GM04504 (cell line): Measurements from ENCODE around the gene B3GAT1.

Experiments used
- DNase-seq: peaks from one replicate; pipeline ENCODE4 v3.0.0-alpha.2; 2012; ENCODE audit warnings: low read depth

Gene B3GAT1

DNA sequence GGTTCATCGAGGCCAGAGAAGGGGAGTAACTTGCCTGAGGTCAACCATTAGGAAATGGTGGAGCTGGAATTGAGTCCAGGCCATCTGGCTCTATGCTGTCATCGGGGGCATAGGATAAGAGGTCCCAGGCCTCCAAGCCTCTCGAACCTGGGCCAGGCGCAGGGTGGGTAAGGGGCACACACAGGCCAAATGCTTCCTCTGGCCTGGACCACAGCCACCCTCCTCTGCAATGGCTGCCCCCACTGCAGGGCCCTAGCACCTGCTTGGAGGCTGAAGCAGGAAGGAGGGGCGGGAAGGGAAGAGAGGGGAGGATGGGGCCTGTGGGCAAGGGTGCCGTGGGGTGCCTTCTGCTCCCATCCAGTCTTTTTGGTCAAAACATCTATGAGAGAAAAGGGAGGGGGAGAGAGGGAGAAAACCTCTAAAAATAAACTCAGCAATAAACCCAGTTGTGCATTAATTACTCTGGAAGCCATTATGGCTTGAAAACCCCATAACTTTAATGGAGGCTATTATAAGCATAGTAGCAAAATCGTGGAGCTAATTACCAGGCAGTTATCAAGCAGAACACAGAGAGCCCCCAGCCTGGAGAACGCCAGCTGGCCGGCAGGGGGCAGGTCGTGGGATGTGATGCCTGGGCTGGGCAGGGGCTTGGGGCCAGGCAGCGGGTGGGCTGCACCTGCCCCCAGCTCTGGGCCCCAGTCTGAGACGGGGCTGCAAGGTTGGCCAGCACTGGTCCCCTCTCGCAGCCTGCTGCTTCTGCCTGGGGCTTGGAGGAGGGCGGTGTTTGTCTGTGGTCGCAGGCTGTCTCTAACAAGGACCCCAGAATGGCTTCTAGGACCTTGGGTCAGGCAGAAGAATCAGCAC is 21.1 kb downstream of the B3GAT1 start:
- no peak for DNase-seq

- DNase-seq: no peak
Measured at GRCh38 chr11:134389464-134390180, 22.4 kb downstream of the B3GAT1 start.

DNA sequence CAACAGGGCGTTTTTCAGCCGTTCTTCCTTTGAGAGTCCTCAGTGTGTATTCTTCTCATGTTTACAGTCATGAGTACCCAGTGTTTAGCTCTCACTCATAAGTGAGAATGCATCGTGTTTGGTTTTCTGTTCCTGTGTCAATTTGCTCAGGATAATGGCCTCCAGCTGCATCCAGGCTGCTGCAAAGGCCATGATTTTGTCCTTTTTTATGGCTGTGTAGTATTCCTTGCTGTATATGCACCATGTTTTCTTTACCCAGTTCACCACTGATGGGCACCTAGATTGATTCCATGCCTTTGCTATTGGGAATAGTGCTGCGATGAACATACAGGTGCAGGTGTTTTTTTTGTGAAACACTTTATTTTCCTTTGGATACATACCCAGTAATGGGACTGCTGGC is 23.5 kb downstream of the B3GAT1 start:
- no peak for DNase-seq

GRCh38 chr11:134387501-134387900 is 24.5 kb downstream of the B3GAT1 start:
- DNase-seq: no peak

DNA sequence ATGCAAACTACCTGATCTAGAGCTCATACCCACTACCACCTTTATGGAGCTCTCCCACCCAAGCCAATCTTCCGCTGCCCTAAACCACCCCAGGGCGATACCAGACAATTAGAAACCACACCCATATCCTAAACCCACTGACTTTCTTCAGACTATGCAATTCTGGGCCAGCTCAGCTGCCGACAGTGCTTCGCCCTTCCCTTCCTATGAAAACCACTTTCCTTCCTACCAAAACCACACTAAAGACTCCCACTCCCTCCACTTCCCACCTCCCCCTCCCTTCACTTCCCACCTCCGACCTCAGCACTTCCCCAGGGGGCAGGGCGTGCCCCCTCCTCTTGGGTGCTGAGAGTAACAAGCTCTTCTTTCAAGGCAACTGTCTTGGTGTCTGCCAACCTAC is 25.1 kb downstream of the B3GAT1 start:
- no peak for DNase-seq

- DNase-seq: no peak
Measured at GRCh38 chr11:134385774-134386565, 26.1 kb downstream of the B3GAT1 start.

DNA sequence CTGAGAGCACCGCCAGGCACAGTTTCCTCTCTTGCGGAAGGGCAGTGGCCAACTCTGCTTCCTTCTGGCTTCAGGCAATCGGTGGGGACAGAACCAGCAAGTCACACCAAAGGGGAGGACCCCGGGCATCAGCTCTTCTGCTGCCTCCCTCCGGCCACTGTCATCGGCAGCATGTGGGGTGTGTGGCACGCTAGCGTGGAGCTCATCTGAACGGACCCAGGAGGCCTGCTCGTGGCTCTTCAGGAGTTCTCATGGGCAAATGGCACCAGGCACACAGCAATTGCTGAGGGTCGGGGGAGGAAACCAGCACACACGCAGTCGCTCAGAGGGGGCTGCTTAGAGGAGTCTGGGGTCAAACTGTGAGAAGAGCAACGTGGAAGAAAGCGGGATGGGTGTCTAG is 26.9 kb downstream of the B3GAT1 start:
- DNase-seq: no peak

DNA sequence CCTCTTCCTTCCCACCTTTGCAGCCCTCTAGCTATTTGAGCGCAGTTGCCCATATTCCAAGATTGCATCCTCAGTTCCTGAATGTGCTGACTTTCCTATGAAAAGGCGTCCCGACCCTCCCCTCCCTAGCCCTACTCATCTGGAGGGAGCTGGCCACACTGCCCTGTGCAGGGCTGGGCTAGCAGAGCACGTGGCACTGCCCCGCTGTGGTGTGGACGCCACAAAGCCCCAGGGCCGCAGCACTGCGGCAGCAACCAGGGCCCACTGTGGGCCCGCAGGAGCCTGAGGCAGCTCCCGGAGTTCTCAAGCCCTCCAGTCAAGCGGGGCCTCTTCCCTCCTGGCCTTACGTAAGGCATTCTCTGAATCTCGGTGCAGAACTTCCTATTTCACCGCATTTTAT is 27.6 kb downstream of the B3GAT1 start:
- DNase-seq: no peak

GRCh38 chr11:134383576-134384221 is 28.3 kb downstream of the B3GAT1 start:
- DNase-seq: no peak

DNA sequence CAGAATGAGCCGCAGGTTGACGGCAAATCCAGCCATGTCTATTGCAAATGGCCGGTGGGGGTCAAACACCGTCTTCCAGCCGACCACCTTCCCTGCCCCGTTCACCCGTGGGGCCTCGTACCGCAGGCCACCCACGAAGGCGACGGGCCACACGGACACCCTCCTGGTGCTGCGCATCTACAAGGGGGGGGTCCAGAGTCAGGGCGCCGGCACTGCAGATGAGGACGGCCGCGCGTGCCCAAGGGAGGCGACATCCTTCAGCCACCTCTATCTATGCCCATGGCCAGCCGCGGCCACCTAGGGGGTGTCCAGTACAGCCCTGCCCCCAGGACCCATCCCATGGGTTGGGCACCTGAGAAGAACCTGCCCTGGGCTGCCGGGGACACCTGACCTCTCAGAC is 29.2 kb downstream of the B3GAT1 start:
- DNase-seq: no peak

GRCh38 chr11:134382257-134382656 is 29.8 kb downstream of the B3GAT1 start:
- no peak for DNase-seq

DNA sequence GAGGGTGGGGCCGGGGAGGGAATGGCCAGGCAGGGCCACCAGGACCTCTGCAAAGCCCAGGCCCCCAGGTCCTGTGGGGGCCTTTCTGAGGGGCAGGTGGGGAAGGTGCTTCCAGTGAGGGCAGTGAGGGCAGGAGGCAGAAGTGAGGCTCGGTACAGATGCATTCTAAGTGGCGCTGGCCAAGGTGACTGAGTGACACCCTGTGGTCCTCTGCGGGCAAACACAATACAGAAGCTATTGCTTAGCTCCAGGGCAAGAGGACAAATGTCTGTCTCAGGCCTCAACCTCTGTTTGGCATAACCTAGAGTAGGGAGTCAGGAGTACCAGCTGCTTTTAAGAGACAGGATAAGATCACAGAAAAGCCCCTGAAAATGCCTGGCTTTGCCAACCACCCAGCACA is 31.3 kb downstream of the B3GAT1 start:
- DNase-seq: no peak

GRCh38 chr11:134380229-134380628 is 31.8 kb downstream of the B3GAT1 start:
- DNase-seq: no peak

- no peak for DNase-seq
Measured at GRCh38 chr11:134379241-134379640, 32.8 kb downstream of the B3GAT1 start.

GRCh38 chr11:134377876-134378275 is 34.2 kb downstream of the B3GAT1 start:
- DNase-seq: no peak

GRCh38 chr11:134376150-134376921 is 35.7 kb downstream of the B3GAT1 start:
- no peak for DNase-seq

DNA sequence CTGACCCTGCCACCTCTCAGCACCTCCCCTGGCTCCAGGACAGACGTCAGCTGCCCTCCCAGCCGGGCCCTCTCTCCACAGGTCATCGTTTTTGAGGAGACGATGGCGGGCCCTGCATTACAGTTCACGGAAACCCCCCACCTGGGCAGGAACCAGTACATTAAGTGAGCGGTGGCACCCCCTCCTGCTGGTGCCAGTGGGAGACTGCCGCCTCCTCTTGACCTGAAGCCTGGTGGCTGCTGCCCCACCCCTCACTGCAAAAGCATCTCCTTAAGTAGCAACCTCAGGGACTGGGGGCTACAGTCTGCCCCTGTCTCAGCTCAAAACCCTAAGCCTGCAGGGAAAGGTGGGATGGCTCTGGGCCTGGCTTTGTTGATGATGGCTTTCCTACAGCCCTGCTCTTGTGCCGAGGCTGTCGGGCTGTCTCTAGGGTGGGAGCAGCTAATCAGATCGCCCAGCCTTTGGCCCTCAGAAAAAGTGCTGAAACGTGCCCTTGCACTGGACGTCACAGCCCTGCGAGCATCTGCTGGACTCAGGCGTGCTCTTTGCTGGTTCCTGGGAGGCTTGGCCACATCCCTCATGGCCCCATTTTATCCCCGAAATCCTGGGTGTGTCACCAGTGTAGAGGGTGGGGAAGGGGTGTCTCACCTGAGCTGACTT is 37.0 kb downstream of the B3GAT1 start:
- DNase-seq: no peak

DNA sequence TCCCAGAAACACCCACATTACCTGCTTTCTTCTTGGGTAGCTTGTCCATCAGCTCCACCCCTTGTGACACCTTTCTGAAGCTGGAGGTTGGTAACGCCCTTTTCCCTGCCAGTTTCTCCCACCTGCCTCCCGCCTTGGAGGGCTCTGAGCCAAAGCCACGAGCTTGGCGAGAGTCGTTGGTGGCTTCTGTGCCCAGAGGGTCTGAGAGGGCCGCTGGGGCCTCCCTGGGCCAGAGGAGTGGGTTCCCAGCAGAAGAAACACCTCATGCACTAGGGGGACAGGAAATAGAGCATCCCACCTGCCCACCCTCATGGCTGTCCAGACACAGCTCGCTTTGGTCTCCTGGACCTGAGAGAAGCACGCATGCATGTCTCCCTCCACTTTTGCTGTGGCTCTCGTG is 37.9 kb downstream of the B3GAT1 start:
- no peak for DNase-seq

DNA sequence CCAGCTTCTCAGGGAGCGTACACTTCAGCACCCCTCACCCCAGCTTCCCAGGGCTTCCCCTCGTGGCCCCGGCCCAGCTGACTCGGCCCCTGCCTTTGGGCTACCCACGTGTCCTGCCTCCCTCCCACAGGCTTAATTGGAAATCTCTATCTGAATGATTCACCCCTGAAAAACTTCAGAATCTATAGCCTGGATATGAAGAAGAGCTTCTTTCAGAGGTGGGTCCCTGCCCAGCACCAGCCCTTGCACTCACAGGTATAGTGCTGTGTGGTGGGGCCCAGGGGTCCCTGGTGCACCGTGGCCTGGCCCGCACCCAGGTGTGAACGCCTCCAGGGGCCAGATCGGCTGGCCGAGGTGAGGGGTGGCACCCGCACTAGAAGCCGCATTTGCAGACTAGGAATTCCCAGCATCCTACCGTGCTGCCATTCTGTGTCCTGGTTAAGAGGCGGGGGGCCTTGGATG is 38.4 kb downstream of the B3GAT1 start:
- no peak for DNase-seq

DNA sequence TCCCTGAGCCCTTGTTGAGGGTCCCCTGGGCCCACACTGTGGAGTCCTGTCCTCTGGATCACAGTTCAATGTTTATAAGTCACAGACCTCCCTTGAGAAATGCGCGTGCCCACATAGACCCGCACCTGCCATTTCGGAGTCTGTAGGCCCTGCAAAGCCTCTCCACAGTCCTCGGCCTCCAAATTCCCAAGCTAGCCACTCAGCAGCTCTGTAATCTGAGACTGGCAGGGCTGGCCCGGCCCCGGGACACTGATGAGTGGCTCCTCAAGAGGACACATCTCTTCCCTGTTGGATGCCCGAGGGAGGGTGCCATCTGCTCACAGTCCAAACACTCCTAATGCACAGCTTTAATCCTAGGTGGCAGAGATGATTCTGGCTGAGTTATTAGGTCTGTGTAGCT is 39.1 kb downstream of the B3GAT1 start:
- no peak for DNase-seq

DNA sequence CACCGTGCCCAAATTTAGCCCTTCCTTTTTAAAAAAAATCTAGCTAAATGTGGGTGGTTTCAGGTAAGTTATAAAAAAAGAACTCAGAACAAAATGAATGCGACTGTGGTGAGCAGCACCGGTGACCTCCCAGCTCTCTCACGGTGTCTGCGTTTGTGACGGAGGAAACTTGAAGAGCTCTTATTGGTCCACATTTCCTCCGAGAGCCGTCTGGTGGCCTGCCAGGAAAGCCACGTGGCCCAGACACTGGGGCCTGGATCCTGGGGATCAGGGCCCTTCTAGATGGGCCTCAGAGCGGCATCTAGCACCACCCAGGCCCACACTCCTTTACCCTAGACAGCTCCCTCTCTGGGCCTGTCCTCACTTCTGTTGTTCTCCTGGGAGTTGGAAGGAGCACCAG is 39.5 kb downstream of the B3GAT1 start:
- no peak for DNase-seq
